ENCODE measurements around the gene SPTBN5.

The SPTBN5 gene

DNA sequence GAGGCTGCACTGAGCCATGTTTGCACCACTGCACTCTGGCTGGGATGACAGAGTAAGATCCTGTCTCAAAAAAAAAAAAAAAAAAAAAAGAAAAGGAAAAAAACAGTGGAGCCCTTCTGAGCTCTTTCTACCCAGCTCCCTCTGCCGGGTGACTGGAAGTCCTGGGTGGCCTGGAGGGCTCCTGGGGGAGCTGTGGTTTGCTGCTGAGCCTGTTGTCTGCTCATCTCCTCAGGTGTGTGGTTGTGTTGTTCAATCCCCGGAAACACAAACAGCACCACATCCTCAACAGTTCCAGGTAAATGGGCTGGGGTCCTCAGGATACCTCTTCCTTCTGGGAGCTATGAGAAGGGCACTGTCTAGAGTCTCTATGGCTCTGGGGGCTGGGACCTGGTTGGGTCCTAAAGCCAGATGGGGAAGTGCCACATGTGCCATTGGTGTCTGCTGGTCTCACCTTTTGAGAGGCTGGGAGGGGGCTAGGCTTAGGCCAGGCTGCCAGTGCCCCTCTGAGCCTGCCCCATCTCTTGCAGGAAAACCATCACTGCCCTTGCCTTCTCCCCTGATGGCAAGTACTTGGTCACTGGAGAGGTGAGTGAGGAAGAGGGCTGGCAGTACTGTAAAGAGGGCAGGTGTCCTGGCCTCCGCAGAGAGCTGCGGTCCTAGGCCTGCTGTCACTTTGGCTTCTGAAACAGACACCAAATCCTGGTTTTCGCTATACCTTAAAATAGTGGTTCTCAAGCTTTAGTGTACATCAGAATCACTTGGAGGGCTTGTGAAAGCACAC lies 83.0 kb downstream of the SPTBN5 start:
- no peak for FAIRE-seq

GRCh38 chr15:41809526-41810220 lies 84.2 kb downstream of the SPTBN5 start:
- DNase-seq (ENCODE audit: insufficient read length, low spot score) (no peak), FAIRE-seq (no peak)

More for the DNA sequence above, 83.0 kb downstream of the SPTBN5 start:
- DNase-seq (ENCODE audit: insufficient read length, low spot score) = no peak

DNA sequence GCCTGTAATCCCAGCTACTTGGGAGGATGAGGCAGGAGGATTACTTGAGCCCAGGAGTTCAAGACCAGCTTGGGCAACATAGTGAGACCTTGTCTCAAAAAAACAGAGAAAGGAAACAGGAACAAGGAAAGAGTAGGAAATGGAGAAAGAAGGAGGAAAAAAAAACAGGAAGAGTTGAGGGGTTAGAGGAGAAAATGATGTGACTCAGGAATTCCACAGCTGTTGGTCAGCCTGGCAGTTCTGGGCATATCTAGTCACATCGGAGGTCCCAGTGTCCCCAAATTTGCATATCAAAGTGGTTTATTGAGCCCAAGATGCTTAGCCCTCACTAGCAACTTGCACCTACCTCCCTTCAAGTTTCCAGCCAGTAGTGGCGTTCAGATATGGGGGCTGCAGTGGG lies 84.7 kb downstream of the SPTBN5 start:
- DNase-seq (ENCODE audit: insufficient read length, low spot score) (no peak), FAIRE-seq (no peak)

GRCh38 chr15:41806291-41807181 lies 87.3 kb downstream of the SPTBN5 start:
- no peak for DNase-seq (ENCODE audit: insufficient read length, low spot score)
- FAIRE-seq = no peak

GRCh38 chr15:41805711-41806110 lies 88.1 kb downstream of the SPTBN5 start:
- no peak for FAIRE-seq

DNA sequence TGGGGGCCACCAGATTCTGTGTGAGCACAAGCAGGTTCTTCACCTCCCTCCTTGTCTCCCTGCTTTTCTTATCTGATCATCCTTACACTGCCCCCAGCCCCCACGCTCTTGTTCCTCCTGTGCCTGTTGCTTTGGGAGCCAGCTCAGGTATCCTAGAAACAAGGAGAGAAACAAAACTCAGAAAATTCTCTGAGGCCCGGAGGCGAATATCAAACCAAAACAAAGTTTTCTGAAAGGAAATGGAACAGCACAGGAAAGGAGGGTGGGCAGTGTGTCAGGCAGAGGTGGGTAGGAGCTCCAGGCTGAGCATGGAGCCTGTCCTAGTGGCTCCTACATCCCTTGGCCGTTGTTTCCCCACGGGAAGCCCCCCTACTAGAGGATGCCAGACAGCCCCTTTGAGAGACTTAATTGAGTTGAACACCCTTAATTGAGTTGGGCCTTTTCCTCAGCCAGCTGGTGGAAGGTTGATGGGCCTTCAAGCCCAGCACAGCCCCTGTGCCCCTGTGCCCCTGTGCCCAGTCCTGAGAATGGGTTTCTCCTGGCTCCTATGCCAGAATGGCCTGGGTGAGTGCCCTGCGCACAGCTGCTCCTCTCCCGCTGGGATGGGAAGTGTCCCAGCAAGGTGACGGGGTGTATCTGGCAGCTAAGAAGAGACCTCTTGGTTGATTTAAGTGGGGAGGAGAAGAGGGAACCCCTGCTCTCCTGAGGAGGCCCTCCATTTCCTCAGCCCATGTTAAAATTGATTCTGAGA lies 88.8 kb downstream of the SPTBN5 start:
- FAIRE-seq (no peak), DNase-seq (ENCODE audit: insufficient read length, low spot score) (no peak)

More at GRCh38 chr15:41805711-41806110, 88.1 kb downstream of the SPTBN5 start:
- no peak for DNase-seq (ENCODE audit: insufficient read length, low spot score)

DNA sequence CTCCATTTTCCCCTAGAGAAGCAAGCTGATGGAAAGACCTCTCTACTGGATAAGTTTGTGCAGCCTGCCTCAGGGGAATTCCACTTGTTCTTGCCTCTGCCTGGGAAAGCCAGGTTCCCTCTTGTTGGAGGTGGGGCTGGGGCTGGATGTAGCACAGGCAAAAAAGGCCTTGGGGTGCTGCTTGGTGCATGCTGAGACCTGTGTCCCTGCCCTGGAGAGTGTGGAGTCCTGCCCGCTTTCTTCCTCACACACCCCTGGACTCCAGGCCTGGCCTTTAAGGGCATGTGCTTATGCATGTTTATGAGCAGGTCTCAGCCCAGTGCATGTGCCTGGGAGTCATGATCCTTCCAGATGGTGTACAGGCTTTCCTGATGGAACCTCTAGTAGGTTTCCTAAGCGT lies 89.5 kb downstream of the SPTBN5 start:
- FAIRE-seq = no peak
- DNase-seq (ENCODE audit: insufficient read length, low spot score) = no peak

- no peak for FAIRE-seq
- no peak for DNase-seq (ENCODE audit: insufficient read length, low spot score)
These were observed 91.9 kb downstream of the SPTBN5 start for GRCh38 chr15:41801850-41802455.

- DNase-seq (ENCODE audit: insufficient read length, low spot score) (no peak), FAIRE-seq (no peak)
These were observed 92.7 kb downstream of the SPTBN5 start for GRCh38 chr15:41801185-41801584.

DNA sequence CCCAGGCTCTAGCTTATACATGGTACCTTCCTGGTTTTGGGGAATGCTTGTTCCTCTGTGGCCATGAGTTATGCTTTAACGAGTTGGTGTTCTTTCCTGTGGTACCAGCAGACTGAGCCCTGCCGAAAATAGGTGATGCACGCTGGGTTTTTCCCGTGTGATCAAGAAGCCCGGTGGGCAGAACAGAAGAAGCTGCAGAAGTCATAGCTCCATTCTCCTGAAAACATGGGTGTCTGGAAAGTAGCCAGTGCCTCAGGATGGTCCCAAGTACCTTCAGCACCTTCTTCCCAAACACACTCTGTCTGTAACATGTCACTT lies 94.4 kb downstream of the SPTBN5 start:
- DNase-seq (ENCODE audit: insufficient read length, low spot score) (no peak), FAIRE-seq (no peak)

- DNase-seq (ENCODE audit: insufficient read length, low spot score) = no peak
- FAIRE-seq = no peak
These were observed 95.0 kb downstream of the SPTBN5 start for GRCh38 chr15:41798607-41799487.

All from GM19239 (cell line).